ENCODE results near the gene TSFM.
A peak's percentile ranks its signal among the peaks of the same experiment; 100 is the strongest.

TSFM gene

DNA sequence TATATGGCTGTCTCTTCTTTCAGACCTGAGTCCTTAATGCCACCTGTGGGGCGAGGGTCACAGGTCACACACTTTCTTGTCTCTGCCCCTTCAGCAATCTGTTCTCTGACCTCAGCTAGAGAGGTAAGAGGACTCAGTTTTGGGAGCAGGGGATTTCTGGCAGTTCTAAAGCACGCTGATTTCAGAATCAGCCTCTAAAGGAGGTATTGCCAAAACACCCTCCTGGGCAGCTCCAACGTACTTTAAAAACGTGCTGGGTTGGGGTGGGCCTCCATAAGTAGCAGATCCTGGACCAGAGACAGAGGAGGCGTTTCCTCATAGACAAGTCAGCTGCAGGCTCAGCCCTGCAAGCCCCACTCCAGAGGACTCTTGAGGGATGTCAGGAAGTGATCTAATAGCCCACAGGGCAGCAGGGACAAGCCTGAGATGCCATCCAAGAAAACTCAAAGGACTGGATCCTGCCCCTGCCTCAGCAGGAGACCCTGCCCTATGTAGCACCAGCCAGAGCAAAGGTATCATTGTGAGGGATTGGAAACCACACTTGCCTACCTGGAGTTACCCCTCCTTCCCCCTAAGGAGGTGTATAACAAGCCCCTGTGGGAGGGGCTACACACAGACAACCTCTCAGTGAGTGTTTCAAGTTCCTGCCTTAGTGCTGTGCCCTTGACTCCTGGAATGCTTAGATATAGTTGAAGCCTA, 55.4 kb downstream of the TSFM start:
- DNase-seq, result no peak

- no peak for DNase-seq
These were observed 56.2 kb downstream of the TSFM start for GRCh38 chr12:57838594-57839302.

GRCh38 chr12:57839996-57840395, 57.4 kb downstream of the TSFM start:
- DNase-seq, result no peak

DNA sequence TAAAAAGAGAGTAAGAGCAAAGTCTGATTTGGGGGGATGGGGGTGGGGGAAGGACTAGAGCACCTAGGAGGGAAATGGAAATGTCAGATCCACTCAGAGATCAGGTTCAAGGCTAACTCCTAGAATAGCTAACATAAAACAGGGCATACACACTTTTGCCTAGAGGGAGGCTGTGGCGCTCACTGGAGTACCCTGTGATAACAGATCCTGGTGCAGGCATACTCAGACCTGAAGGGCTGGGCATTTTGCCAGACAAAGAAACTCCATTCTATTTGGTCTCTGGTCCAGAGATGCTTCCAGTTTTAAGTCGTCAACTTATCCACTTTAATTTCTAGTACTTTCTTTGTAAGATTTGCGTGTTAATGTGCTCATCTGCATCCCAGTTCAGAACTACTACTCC, 58.1 kb downstream of the TSFM start:
- DNase-seq, result no peak

DNA sequence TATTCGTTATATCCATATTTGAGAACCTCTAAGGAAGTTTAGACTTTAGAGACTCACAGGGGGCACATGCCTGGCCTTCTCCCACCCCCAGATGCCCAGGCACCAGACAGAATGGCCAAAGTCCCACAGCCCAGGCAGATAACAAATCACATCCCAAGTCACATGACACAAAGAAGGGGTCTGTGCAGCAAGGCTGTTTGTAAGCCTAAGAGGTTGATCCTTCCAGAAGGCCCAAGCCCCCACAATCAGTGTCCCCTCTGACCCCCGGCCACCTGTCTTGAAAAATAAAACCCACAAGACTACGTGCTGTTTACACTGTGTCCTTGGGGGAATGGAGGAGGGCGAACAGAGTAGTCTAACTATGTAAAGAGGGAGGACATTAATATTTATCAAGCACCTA, 58.9 kb downstream of the TSFM start:
- no peak for DNase-seq

GRCh38 chr12:57842342-57843294, 60.0 kb downstream of the TSFM start:
- DNase-seq, result no peak

DNA sequence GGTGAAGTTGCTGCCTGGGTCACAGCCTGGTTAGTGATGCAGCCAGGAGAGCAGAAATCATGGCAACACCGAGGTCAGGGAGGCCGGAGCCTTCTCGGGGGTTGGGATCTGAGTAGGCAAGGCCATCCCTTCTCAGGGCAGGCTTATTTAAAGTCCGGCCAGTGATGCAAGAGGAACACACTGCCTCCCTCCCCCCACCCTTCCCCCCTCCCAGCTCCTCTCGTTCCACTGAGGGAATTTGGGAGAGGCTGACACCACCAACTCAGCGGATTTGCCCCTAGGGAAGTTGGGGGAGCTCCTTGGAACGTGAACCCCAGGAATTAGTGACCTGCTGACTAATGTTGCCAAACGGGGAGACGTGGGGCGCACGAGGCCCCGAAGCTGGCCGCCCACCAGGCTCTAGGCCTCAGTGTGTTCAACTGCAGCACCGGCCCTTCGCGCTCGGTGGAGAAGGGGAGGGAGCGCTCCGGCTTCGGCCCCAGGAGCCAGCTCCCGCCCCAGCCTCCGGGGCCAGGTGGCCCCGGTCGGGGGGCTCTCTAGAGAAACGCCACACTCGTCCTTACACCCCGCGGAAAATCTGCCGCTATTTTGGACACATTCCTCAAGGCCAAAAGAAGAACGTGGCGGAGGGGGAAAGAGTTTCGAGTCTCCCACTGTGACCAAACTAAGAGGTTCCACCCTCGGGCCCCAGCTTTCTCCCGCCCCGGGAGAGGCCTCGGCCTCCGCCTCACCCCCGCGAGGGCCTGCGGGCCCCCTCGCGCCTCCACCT, 62.3 kb downstream of the TSFM start:
- DNase-seq, result no peak

- DNase-seq, result peak; percentile 24
These were observed 63.1 kb downstream of the TSFM start for GRCh38 chr12:57845478-57846284.

- DNase-seq, result no peak
These were observed 63.6 kb downstream of the TSFM start for GRCh38 chr12:57846285-57846576.

GRCh38 chr12:57846577-57847319, 64.2 kb downstream of the TSFM start, which contains the start of gene CTDSP2:
CTDSP2 (minus strand) TSS chr12:57846729; CDS start chr12:57846435, 294 bp downstream.
- DNase-seq, result peak; percentile 98
